GM12878 (cell line): Measurements from ENCODE around the gene LIMCH1. TPM values are rescaled to one million over a fixed set of nuclear protein-coding genes. Genes with fewer than 3 reads are reported as not detected.

ENCODE experiments used
- ATAC-seq: fragments of 200-7000 bp; cut with Tn5 transposase; 3 replicates; pipeline ENCODE4 v1.9.1; 2020; ENCODE audit warnings: mild to moderate bottlenecking, moderate library complexity
- BruUV-seq: library from RNA; stranded (reverse); fragments of 400-500 nt; replicated peaks from 2 replicates; lab custom pipeline; 2021; lab: Mats Ljungman, UMichigan
- CTCF ChIA-PET: fragments of 300-600 bp; sonication (Branson Sonifier 250); formaldehyde crosslinking; extraction: SDS; loops from one replicate; lab custom pipeline; 2021; ENCODE audit warnings: inconsistent platforms; lab: Yijun Ruan, JAX
- POLR2A ChIA-PET: fragments of 350-600 bp; formaldehyde crosslinking; extraction: SDS; loops from one replicate; lab custom pipeline; 2021; ENCODE audit warnings: inconsistent platforms; lab: Charles Lee
- RAD21 ChIA-PET: fragments of 300-600 bp; sonication (Branson Sonifier 250); formaldehyde crosslinking; loops from one replicate; lab custom pipeline; 2023; ENCODE audit warnings: antibody characterized with exemption; ENCODE audit not compliant: unreplicated experiment; lab: Charles Lee
- SMC1A ChIA-PET: fragments of 300-600 bp; sonication (Branson Sonifier 250); formaldehyde crosslinking; loops from one replicate; lab custom pipeline; 2023; ENCODE audit not compliant: unreplicated experiment, uncharacterized antibody; lab: Charles Lee
- DNase-seq: peaks from one replicate; pipeline ENCODE4 v3.0.0-alpha.2; 2011; ENCODE audit warnings: low read depth, low spot score
- FAIRE-seq: peaks from 3 replicates; lab custom pipeline; 2011; peaks lifted over from hg19 to GRCh38; lab: Jason Lieb, UNC
- H2AFZ ChIP-seq: 2 replicates; pipeline ENCODE4 v1.6.0; 2011; ENCODE audit warnings: low read depth, low read length, control low read depth; ENCODE audit not compliant: control insufficient read depth
- H3K27ac ChIP-seq: 2 replicates; pipeline ENCODE4 v1.5.1; 2011; ENCODE audit warnings: control low read depth; ENCODE audit not compliant: control insufficient read depth, insufficient read depth
- H3K27me3 ChIP-seq, 2 experiments: replicated peaks in 1 of 2; 2 replicates each; pipeline versions ENCODE4 v1.6.0 to v1.6.1; 2011; ENCODE audit warnings: low read length in 1 of 2; ENCODE audit not compliant: control insufficient read depth in 2 of 2, insufficient read depth in 2 of 2
- H3K36me3 ChIP-seq, 2 experiments: 2 replicates each; pipeline ENCODE4 v1.5.1; 2011; ENCODE audit warnings: low read length in 1 of 2; ENCODE audit not compliant: control insufficient read depth in 2 of 2, insufficient read depth in 2 of 2
- H3K4me1 ChIP-seq: 2 replicates; pipeline ENCODE4 v1.6.1; 2011; ENCODE audit warnings: mild to moderate bottlenecking, low read length, moderate library complexity, mixed read lengths; ENCODE audit not compliant: control insufficient read depth, insufficient read depth
- H3K4me2 ChIP-seq: 2 replicates; pipeline ENCODE4 v1.6.0; 2011; ENCODE audit warnings: control low read depth; ENCODE audit not compliant: control insufficient read depth, insufficient read depth
- H3K4me3 ChIP-seq: fragments of 200-600 bp; sonication (generic); 2 replicates; pipeline ENCODE4 v1.5.1; 2016
- H3K79me2 ChIP-seq: 2 replicates; pipeline ENCODE4 v1.6.0; 2011; ENCODE audit warnings: low read length; ENCODE audit not compliant: control insufficient read depth, insufficient read depth
- H3K9ac ChIP-seq: 2 replicates; pipeline ENCODE4 v1.8.0; 2011; ENCODE audit warnings: low read length, control low read depth, mixed read lengths; ENCODE audit not compliant: control insufficient read depth, insufficient read depth
- H3K9me3 ChIP-seq: replicated peaks from 3 replicates; pipeline ENCODE4 v1.5.1; 2011; ENCODE audit warnings: mild to moderate bottlenecking, low read length; ENCODE audit not compliant: control insufficient read depth, insufficient read depth
- H4K20me1 ChIP-seq: 2 replicates; pipeline ENCODE4 v1.6.0; 2011; ENCODE audit not compliant: control insufficient read depth, insufficient read depth
- CHD1 ChIP-seq: IDR thresholded peaks from 2 replicates; pipeline ENCODE4 v1.6.1; 2012; ENCODE audit warnings: low read depth, low read length, improper control_type of control experiment
- IRF3 ChIP-seq: fragments of 450-650 bp; IDR thresholded peaks from 2 replicates; pipeline ENCODE4 v1.6.1; 2014; ENCODE audit warnings: mild to moderate bottlenecking
- IRF5 ChIP-seq: fragments of 450-650 bp; IDR thresholded peaks from 2 replicates; pipeline ENCODE4 v1.6.1; 2017; ENCODE audit warnings: borderline replicate concordance
- KDM1A ChIP-seq: fragments of 200-600 bp; sonication (generic); IDR thresholded peaks from 2 replicates; pipeline ENCODE4 v1.6.1; 2016; ENCODE audit warnings: borderline replicate concordance
- NBN ChIP-seq: fragments of 450-650 bp; IDR thresholded peaks from 2 replicates; pipeline ENCODE4 v1.6.1; 2016
- NFYB ChIP-seq: IDR thresholded peaks from 2 replicates; pipeline ENCODE4 v1.6.1; 2011; ENCODE audit warnings: low read depth, mild to moderate bottlenecking, low read length, improper control_type of control experiment, moderate library complexity; ENCODE audit not compliant: insufficient read depth
- SUZ12 ChIP-seq: fragments of 200-600 bp; sonication (generic); IDR thresholded peaks from one replicate; pipeline ENCODE4 v1.6.1; 2018; ENCODE audit warnings: antibody characterized with exemption, mild to moderate bottlenecking; ENCODE audit not compliant: unreplicated experiment
- WGBS: methylation state at CpG from one replicate; pipeline ENCODE4 v1.1.6; 2016; ENCODE audit warnings: low lambda C conversion rate; ENCODE audit not compliant: insufficient replicate concordance, insufficient coverage; ENCODE audit errors: missing lambda C conversion rate; 5-methylcytosine and 5-hydroxymethylcytosine counted together
- in situ Hi-C: fragments of 300-500 bp; cut with MboI; formaldehyde crosslinking; loops from 9 replicates; pipeline ENCODE4 v1.14.3; 2018; ENCODE audit warnings: mixed read lengths
- intact Hi-C: fragments of 100-400 bp; cut with micrococcal nuclease; formaldehyde crosslinking; loops from one replicate; pipeline ENCODE4 v1.14.2; 2022; ENCODE audit not compliant: unreplicated experiment
- polyA plus RNA-seq, 11 experiments: library from polyadenylated mRNA; depleted of rRNA in 4 of 11; unstranded in 6 of 11; stranded (reverse) in 5 of 11; fragments of >200 nt; fragmentation: Nextera tagmentation in 4 of 11; fragmentation: Illumina TruSeq in 1 of 11; extraction: Ambion mirVana in 4 of 11; extraction: Trizol in 1 of 11; gene quantifications; 1 replicate in 1 of 11; 2 replicates in 10 of 11; pipeline versions ENCODE4 v1.2.1 to v1.2.3, GENCODE V29; 2011 to 2016; ENCODE audit warnings: inconsistent platforms in 2 of 11, missing spikeins in 2 of 11, low read depth in 1 of 11
- total RNA-seq, 4 experiments: library from RNA; depleted of rRNA in 3 of 4; stranded (reverse); fragments of >200 nt in 3 of 4; fragmentation: Illumina TruSeq in 1 of 4; extraction: Trizol in 1 of 4; gene quantifications; 2 replicates each; pipeline versions ENCODE4 v1.2.1 to v1.2.3, GENCODE V29; 2013 to 2021

The LIMCH1 gene
- total and polyA plus RNA-seq, 10 of the 15 experiments (the other 5 are each of a cell fraction or from before 2014, with no cell fraction given): 0.07 to 0.15 TPM; not detected in 8

- TF ChIP-seq SUZ12: no peak
- no peak for TF ChIP-seq IRF3
- TF ChIP-seq KDM1A: no peak
These were observed 100.9 kb downstream of the LIMCH1 start (continued) for GRCh38 chr4:41638866-41639265.

GRCh38 chr4:41639291-41639690, 101.3 kb downstream of the LIMCH1 start:
- in situ Hi-C loops (no loop called here), intact Hi-C loops (no loop called here)
- SMC1A ChIA-PET: no interaction called here
- RAD21 ChIA-PET: no interaction called here
- WGBS: 0% methylated on average over 1 of the region's 1 CpG
- Histone ChIP-seq H3K36me3 (no peaks in the 10 kb centered on the region), H3K4me1 (no peaks in the 10 kb centered on the region), H2AFZ (no peak overlapping the region), H3K9me3 (no peaks in the 10 kb centered on the region), H3K9ac (no peak overlapping the region), H3K4me2 (no peak overlapping the region), H3K4me3 (no peak overlapping the region), H3K79me2 (no peaks in the 10 kb centered on the region), H4K20me1 (no peaks in the 10 kb centered on the region), H3K27ac (no peak overlapping the region), H3K27me3 (peaks cover 0 to 3% of the 10 kb centered on the region in 2 experiments)
- FAIRE-seq: no peak
- TF ChIP-seq NFYB: no peak
- no peak for TF ChIP-seq IRF5
- TF ChIP-seq CHD1: no peak
- no peak for TF ChIP-seq NBN
- CTCF ChIA-PET: no interaction called here
- ATAC-seq: no peak
- no peak for DNase-seq
- BruUV-seq: no TSS peak
- POLR2A ChIA-PET: no interaction called here
